Iris pigment epithelial cell (primary cell): ENCODE measurements around the gene CCDC167.

ENCODE experiments used
- DNase-seq: peaks from one replicate; pipeline ENCODE4 v3.0.0-alpha.2; 2011; ENCODE audit warnings: low read depth

The CCDC167 gene

GRCh38 chr6:37499433-37500293 lies at the start of gene CCDC167:
Gene CCDC167, minus strand, starts transcription at chr6:37499893. Its CDS starts 30 bp downstream, at chr6:37499863.
- DNase-seq, result peak; percentile 96

- DNase-seq, result no peak
These were observed 49.5 kb upstream of the CCDC167 start for GRCh38 chr6:37549154-37549553.

GRCh38 chr6:37548067-37548674 lies 48.5 kb upstream of the CCDC167 start:
- DNase-seq, result no peak

- DNase-seq, result peak; percentile 66
These were observed 47.9 kb upstream of the CCDC167 start for GRCh38 chr6:37547564-37548061.

GRCh38 chr6:37546141-37546871 lies 46.6 kb upstream of the CCDC167 start:
- no peak for DNase-seq

- no peak for DNase-seq
These were observed 44.8 kb upstream of the CCDC167 start for GRCh38 chr6:37544530-37544929.

- no peak for DNase-seq
These were observed 43.7 kb upstream of the CCDC167 start for GRCh38 chr6:37543361-37543760.

GRCh38 chr6:37541346-37541745 lies 41.7 kb upstream of the CCDC167 start:
- no peak for DNase-seq

GRCh38 chr6:37540390-37540789 lies 40.7 kb upstream of the CCDC167 start:
- DNase-seq, result no peak

GRCh38 chr6:37540029-37540352 lies 40.3 kb upstream of the CCDC167 start:
- DNase-seq, result no peak

- DNase-seq, result no peak
These were observed 39.7 kb upstream of the CCDC167 start for GRCh38 chr6:37539171-37540028.

- DNase-seq, result no peak
These were observed 38.4 kb upstream of the CCDC167 start for GRCh38 chr6:37538107-37538506.

GRCh38 chr6:37537548-37537947 lies 37.9 kb upstream of the CCDC167 start:
- DNase-seq, result no peak

- DNase-seq, result no peak
These were observed 36.9 kb upstream of the CCDC167 start for GRCh38 chr6:37536491-37537190.

GRCh38 chr6:37535759-37536490 lies 36.2 kb upstream of the CCDC167 start:
- DNase-seq, result no peak

- DNase-seq, result no peak
These were observed 35.7 kb upstream of the CCDC167 start for GRCh38 chr6:37535428-37535758.

- no peak for DNase-seq
These were observed 35.2 kb upstream of the CCDC167 start for GRCh38 chr6:37534893-37535292.

GRCh38 chr6:37532122-37532521 lies 32.4 kb upstream of the CCDC167 start:
- DNase-seq, result no peak

- no peak for DNase-seq
These were observed 31.8 kb upstream of the CCDC167 start for GRCh38 chr6:37531437-37532036.

- DNase-seq, result peak; percentile 20
These were observed 31.3 kb upstream of the CCDC167 start for GRCh38 chr6:37531026-37531425.
